SJCRH30 (cell line): ENCODE measurements around the gene HLA-DQB2. TPM values are rescaled to one million over a fixed set of nuclear protein-coding genes. Genes with fewer than 3 reads are reported as not detected.
"Not testable (repeated sequence)": the region's sequence is repeated elsewhere in the genome, so short reads cannot be mapped to it uniquely, and the experiment has no call there.

Experiments used
- DNase-seq, 2 experiments: peaks; one replicate each; pipeline ENCODE4 v3.0.0-alpha.2; 2015 to 2020
- H3K27ac ChIP-seq: fragments of 250-450 bp; sonication (Bioruptor Pico); 2 replicates; pipeline ENCODE4 v1.5.1; 2020; ENCODE audit warnings: mild to moderate bottlenecking, moderate library complexity
- H3K27me3 ChIP-seq: fragments of 250-450 bp; sonication (Bioruptor Pico); 2 replicates; pipeline ENCODE4 v1.5.1; 2020; ENCODE audit warnings: mild to moderate bottlenecking, moderate library complexity
- H3K36me3 ChIP-seq: fragments of 250-450 bp; sonication (Bioruptor Pico); 2 replicates; pipeline ENCODE4 v1.5.1; 2020; ENCODE audit warnings: mild to moderate bottlenecking, moderate library complexity
- H3K4me1 ChIP-seq: fragments of 250-450 bp; sonication (Bioruptor Pico); 2 replicates; pipeline ENCODE4 v1.5.1; 2020; ENCODE audit warnings: mild to moderate bottlenecking, moderate library complexity
- H3K4me3 ChIP-seq: fragments of 250-450 bp; sonication (Bioruptor Pico); 2 replicates; pipeline ENCODE4 v1.5.1; 2020; ENCODE audit warnings: mild to moderate bottlenecking, moderate library complexity
- H3K9me3 ChIP-seq: fragments of 250-450 bp; sonication (Bioruptor Pico); replicated peaks from 2 replicates; pipeline ENCODE4 v1.5.1; 2020; ENCODE audit warnings: mild to moderate bottlenecking, moderate library complexity
- total RNA-seq: library from RNA; depleted of rRNA; stranded (reverse); fragments of >200 nt; shearing (Covaris generic); gene quantifications from 2 replicates; pipeline ENCODE4 v1.2.3, GENCODE V29; 2014

HLA-DQB2 gene
- total RNA-seq, 1 experiment from 2014 or later, result not detected

GRCh38 chr6:32775071-32775470, 11.7 kb upstream of the HLA-DQB2 start:
- H3K4me1 ChIP-seq, result no peaks in the 10 kb centered on the region
- H3K36me3 ChIP-seq, result no peaks in the 10 kb centered on the region
- DNase-seq, result no peak
- no peak overlapping the region for H3K4me3 ChIP-seq
- peaks cover 12% of the 10 kb centered on the region; the same call in 1 of the 2 replicates for H3K27me3 ChIP-seq
- no peaks in the 10 kb centered on the region for H3K9me3 ChIP-seq
- no peak overlapping the region for H3K27ac ChIP-seq

- Histone ChIP-seq H3K27ac (no peak overlapping the region), H3K36me3 (no peaks in the 10 kb centered on the region), H3K9me3 (no peaks in the 10 kb centered on the region), H3K27me3 (peaks cover 12% of the 10 kb centered on the region; the same call in 1 of the 2 replicates), H3K4me1 (no peaks in the 10 kb centered on the region), H3K4me3 (no peak overlapping the region)
- no peak for DNase-seq
These were observed 11.1 kb upstream of the HLA-DQB2 start for GRCh38 chr6:32774426-32774825.

- Histone ChIP-seq H3K27ac (no peak overlapping the region), H3K36me3 (no peaks in the 10 kb centered on the region), H3K4me1 (no peaks in the 10 kb centered on the region), H3K4me3 (no peak overlapping the region), H3K9me3 (no peaks in the 10 kb centered on the region), H3K27me3 (peaks cover 16% of the 10 kb centered on the region; the same call in 1 of the 2 replicates)
- DNase-seq, result no peak
These were observed 9.3 kb upstream of the HLA-DQB2 start for GRCh38 chr6:32772656-32773055.

GRCh38 chr6:32764048-32764447, 716 bp upstream of the HLA-DQB2 start:
- no peak overlapping the region for H3K27ac ChIP-seq
- H3K36me3 ChIP-seq, result no peaks in the 10 kb centered on the region
- H3K4me3 ChIP-seq, result no peak overlapping the region
- DNase-seq, result peak in 1 of 2 experiments; percentile 6
- no peaks in the 10 kb centered on the region for H3K4me1 ChIP-seq
- no peaks in the 10 kb centered on the region for H3K9me3 ChIP-seq
- peaks cover 3% of the 10 kb centered on the region; the same call in 1 of the 2 replicates for H3K27me3 ChIP-seq

GRCh38 chr6:32761548-32761947, 1.8 kb downstream of the HLA-DQB2 start:
- no peaks in the 10 kb centered on the region for H3K27me3 ChIP-seq
- no peak overlapping the region for H3K27ac ChIP-seq
- no peaks in the 10 kb centered on the region for H3K36me3 ChIP-seq
- H3K4me3 ChIP-seq, result no peak overlapping the region
- no peaks in the 10 kb centered on the region for H3K4me1 ChIP-seq
- H3K9me3 ChIP-seq, result no peaks in the 10 kb centered on the region
- no peak for DNase-seq

GRCh38 chr6:32761072-32761471, 2.3 kb downstream of the HLA-DQB2 start:
- Histone ChIP-seq H3K9me3 (no peaks in the 10 kb centered on the region), H3K4me1 (no peaks in the 10 kb centered on the region), H3K4me3 (no peak overlapping the region), H3K27me3 (no peaks in the 10 kb centered on the region), H3K36me3 (no peaks in the 10 kb centered on the region), H3K27ac (no peak overlapping the region)
- no peak for DNase-seq

GRCh38 chr6:32759669-32760068, 3.7 kb downstream of the HLA-DQB2 start:
- H3K36me3 ChIP-seq, result no peaks in the 10 kb centered on the region
- H3K27me3 ChIP-seq, result no peaks in the 10 kb centered on the region
- DNase-seq, result no peak
- no peak overlapping the region for H3K4me3 ChIP-seq
- H3K27ac ChIP-seq, result no peak overlapping the region
- no peaks in the 10 kb centered on the region for H3K9me3 ChIP-seq
- no peaks in the 10 kb centered on the region for H3K4me1 ChIP-seq

- Histone ChIP-seq H3K27me3 (no peaks in the 10 kb centered on the region; the same call in 1 of the 2 replicates), H3K4me3 (no peak overlapping the region), H3K27ac (no peak overlapping the region), H3K9me3 (no peaks in the 10 kb centered on the region), H3K36me3 (no peaks in the 10 kb centered on the region), H3K4me1 (no peaks in the 10 kb centered on the region)
- no peak for DNase-seq
These were observed 10.8 kb downstream of the HLA-DQB2 start for GRCh38 chr6:32752580-32752979.

- H3K27me3 ChIP-seq, H3K27ac ChIP-seq, H3K36me3 ChIP-seq, H3K4me1 ChIP-seq, DNase-seq, H3K9me3 ChIP-seq, H3K4me3 ChIP-seq: not testable (repeated sequence)
These were observed 17.7 kb downstream of the HLA-DQB2 start for GRCh38 chr6:32745649-32746048.

- no peaks in the 10 kb centered on the region for H3K4me1 ChIP-seq
- no peak overlapping the region for H3K27ac ChIP-seq
- no peaks in the 10 kb centered on the region for H3K27me3 ChIP-seq
- no peaks in the 10 kb centered on the region for H3K9me3 ChIP-seq
- DNase-seq, result no peak
- no peak overlapping the region for H3K4me3 ChIP-seq
- no peaks in the 10 kb centered on the region for H3K36me3 ChIP-seq
These were observed 18.6 kb downstream of the HLA-DQB2 start for GRCh38 chr6:32744776-32745175.

- Histone ChIP-seq H3K27ac (no peak overlapping the region), H3K4me1 (no peaks in the 10 kb centered on the region), H3K4me3 (no peak overlapping the region), H3K36me3 (no peaks in the 10 kb centered on the region), H3K27me3 (no peaks in the 10 kb centered on the region), H3K9me3 (no peaks in the 10 kb centered on the region)
- DNase-seq, result no peak
These were observed 21.0 kb downstream of the HLA-DQB2 start for GRCh38 chr6:32742374-32742773.

GRCh38 chr6:32741031-32741960, 22.0 kb downstream of the HLA-DQB2 start, which contains the start of gene HLA-DQA2:
Gene HLA-DQA2, plus strand, starts transcription at chr6:32741391. Its CDS starts 53 bp downstream, at chr6:32741444.
- Histone ChIP-seq H3K27me3 (no peaks in the 10 kb centered on the region), H3K4me1 (no peaks in the 10 kb centered on the region), H3K27ac (no peak within 1 kb of the TSS), H3K9me3 (no peaks in the 10 kb centered on the region), H3K36me3 (no peaks in the 10 kb centered on the region), H3K4me3 (no peak within 1 kb of the TSS)
- no peak for DNase-seq

GRCh38 chr6:32738126-32738525, 25.2 kb downstream of the HLA-DQB2 start:
- H3K27ac ChIP-seq, result no peak overlapping the region
- 0 out of 2 replicates have a peak, but pooled peaks cover 2% of the 10 kb centered on the region for H3K27me3 ChIP-seq
- no peaks in the 10 kb centered on the region for H3K4me1 ChIP-seq
- no peak for DNase-seq
- no peaks in the 10 kb centered on the region for H3K9me3 ChIP-seq
- H3K36me3 ChIP-seq, result no peaks in the 10 kb centered on the region
- no peak overlapping the region for H3K4me3 ChIP-seq

- Histone ChIP-seq H3K36me3 (no peaks in the 10 kb centered on the region), H3K4me1 (no peaks in the 10 kb centered on the region), H3K27me3 (no peaks in the 10 kb centered on the region), H3K27ac (no peak overlapping the region), H3K4me3 (no peak overlapping the region), H3K9me3 (no peaks in the 10 kb centered on the region)
- no peak for DNase-seq
These were observed 44.5 kb downstream of the HLA-DQB2 start for GRCh38 chr6:32718879-32719278.

GRCh38 chr6:32716396-32716795, 46.9 kb downstream of the HLA-DQB2 start:
- no peaks in the 10 kb centered on the region for H3K4me1 ChIP-seq
- no peak overlapping the region for H3K4me3 ChIP-seq
- no peak overlapping the region for H3K27ac ChIP-seq
- no peaks in the 10 kb centered on the region for H3K36me3 ChIP-seq
- no peaks in the 10 kb centered on the region for H3K9me3 ChIP-seq
- DNase-seq, result no peak
- H3K27me3 ChIP-seq, result no peaks in the 10 kb centered on the region
